CD4-positive, alpha-beta T cell treated with Interleukin-12 subunit alpha and Interleukin-12 subunit beta, for 1 hour (primary cell): ENCODE data around the gene WNT16.
"Not testable (repeated sequence)": the region's sequence is repeated elsewhere in the genome, so short reads cannot be mapped to it uniquely, and the experiment has no call there.

Experiments
- DNase-seq: peaks from one replicate; pipeline ENCODE4 v3.0.0-alpha.2; 2020

WNT16 gene, protein sequence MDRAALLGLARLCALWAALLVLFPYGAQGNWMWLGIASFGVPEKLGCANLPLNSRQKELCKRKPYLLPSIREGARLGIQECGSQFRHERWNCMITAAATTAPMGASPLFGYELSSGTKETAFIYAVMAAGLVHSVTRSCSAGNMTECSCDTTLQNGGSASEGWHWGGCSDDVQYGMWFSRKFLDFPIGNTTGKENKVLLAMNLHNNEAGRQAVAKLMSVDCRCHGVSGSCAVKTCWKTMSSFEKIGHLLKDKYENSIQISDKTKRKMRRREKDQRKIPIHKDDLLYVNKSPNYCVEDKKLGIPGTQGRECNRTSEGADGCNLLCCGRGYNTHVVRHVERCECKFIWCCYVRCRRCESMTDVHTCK

DNA sequence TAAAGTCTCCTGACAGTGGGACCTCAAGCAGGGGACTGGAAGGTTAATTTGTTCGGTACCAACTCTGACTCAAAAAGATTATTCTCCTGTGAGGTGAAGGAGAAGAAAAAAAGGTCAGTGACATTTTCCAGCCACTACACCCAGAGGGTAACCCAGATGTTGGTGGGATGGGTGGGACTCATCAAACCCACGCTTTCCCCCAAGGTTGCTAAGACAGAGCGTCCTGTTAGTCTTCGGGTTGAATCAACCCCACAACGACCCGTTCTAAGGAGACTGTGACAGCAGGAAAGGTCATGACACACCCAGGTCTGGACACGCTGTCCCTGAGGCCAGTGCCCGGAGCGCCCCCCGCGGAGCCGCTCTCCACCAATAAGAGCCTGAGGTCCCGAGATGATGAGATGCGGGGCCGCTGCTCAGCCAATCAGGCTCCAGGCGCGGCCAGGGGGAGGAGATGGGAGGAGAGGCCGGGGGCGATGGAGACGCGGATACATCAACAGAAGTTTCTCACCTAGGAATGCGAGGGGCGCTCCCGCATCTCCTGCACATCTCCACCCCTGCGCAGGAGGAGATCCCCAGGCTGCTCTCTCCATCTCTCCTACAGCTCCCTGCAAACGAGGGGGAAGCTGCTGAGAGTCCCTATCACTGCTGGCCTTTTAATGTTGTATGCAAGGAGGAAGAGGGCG, at the start of gene WNT16:
Gene WNT16, plus strand, starts transcription at position 493 of the 683 bp plus-strand sequence. CDS start 293 bp downstream, outside the sequence.
- no peak for DNase-seq

DNA sequence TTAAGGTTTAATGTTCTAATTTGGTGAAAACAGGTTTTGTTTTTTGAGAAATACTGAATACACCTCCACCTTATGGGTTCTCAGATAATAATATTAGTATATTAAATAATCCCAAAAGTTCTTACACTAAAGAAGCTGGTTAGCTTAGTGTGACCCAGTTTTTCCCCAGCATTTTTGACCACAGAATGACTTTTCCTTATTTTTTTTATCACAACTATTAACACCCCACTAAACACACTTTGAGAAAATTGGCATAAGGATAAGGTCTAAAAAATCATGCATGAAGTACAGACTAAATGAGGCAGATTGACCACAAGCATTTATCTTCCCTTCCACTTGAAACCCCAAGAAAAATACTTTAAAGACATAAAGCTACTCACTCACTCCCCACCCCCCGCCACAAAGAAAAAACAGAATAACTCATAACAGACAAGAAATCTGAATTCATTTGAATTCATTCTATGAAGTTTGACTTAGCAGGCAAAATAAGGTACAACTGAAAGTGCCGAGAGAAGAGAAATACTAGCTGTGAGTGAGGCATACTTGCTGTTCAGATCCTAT, 49.7 kb upstream of the WNT16 start:
- DNase-seq, result no peak

DNA sequence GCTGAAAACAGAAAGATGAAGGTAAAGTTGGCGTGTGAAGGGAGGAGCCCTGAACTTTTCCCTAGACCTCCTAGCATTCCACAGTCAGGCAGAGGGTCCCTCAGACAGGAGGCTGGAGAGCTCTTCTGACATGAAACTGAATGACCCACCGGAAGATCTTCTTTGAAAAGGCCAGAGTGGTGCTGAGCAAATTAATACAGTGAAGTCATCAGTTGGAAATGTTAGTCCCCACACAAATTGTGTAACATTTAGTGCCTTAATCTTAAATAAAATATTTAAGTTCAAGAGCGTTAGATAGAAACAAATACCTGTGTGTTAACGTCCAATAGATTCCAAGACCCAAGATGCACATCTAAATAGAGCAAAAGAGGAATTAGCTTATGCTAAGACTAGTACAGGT, 49.0 kb upstream of the WNT16 start:
- DNase-seq, result no peak

DNA sequence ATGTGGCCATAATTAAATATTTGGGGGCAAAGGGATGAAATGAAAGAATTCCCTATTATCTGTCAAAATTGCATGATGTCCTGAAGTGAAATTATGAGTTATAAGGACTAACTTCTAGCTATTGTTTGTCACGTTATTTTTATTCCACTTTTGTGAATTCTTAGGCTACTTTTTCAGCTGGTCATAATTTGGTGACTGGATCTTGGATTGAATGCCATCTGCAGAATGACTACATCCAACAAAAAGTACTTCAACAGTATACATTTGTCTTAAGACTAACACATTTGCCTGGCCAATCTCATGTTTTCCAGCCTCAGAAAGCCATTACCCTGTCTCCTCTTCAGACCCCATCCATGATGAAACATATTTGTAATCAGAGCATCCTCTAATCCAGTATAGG, 48.1 kb upstream of the WNT16 start:
- no peak for DNase-seq

DNA sequence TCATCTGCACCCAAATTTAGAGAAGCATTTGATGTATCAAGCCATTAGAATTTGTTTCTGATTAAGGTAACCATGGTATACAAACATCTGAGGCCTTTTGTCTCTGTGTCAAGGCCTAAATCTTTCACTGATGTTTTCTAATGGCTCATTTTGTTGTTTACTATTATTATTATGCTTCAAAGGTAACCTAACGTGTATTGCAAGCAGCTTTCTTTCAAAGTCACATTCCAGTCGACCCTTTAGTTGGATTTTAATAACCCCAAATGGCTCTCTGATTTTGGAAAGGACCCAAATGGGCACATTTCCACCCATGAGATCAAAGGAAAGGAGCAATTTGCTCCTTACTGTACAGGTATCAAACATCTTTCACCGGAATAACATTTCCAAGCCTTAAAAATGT, 46.7 kb upstream of the WNT16 start:
- no peak for DNase-seq

DNA sequence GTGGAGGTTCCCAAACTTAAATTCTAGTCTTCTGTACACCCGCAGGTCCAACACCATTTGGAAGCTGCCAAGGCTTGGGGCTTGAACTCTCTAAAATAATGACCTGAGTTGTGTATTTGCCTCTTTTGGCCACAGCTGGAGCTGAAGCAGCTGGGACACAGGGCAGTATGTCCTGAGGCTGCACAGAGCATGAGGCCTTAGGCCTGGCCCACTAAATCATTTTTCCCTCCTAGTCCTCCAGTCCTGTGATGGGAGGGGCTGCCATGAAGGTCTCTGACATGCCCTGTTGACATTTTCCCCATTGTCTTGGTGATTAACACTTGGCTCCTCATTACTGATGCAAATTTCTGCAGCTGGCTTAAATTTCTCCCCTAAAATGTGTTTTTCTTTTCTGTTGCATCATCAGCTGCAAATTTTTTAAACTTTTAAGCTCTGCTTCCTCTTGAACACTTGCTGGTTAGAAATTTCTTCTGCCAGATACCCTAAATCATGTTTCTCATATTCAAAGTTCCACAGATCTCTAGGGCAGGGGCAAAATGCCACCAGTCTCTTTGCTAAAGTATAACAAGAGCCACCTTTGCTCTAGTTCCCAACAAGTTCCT, 43.6 kb upstream of the WNT16 start:
- DNase-seq, result no peak

DNA sequence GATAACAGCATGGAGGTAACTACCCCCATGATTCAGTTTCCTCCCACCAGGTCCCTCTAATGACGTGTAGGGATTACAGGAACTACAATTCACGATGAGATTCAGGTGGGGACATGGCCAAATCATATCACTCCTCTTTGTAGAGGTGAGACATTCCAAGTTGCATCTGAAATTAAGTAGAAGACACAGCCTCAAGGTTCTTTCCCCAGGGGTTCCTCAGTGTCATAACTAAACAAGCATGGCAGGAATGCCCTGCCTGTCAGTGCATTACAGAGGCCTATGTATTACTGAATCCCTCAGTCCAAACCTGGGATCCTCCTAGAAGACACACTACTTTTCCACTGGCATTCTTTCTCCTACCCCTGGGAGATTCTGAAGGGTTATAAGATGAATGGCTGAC, 42.6 kb upstream of the WNT16 start:
- no peak for DNase-seq

DNA sequence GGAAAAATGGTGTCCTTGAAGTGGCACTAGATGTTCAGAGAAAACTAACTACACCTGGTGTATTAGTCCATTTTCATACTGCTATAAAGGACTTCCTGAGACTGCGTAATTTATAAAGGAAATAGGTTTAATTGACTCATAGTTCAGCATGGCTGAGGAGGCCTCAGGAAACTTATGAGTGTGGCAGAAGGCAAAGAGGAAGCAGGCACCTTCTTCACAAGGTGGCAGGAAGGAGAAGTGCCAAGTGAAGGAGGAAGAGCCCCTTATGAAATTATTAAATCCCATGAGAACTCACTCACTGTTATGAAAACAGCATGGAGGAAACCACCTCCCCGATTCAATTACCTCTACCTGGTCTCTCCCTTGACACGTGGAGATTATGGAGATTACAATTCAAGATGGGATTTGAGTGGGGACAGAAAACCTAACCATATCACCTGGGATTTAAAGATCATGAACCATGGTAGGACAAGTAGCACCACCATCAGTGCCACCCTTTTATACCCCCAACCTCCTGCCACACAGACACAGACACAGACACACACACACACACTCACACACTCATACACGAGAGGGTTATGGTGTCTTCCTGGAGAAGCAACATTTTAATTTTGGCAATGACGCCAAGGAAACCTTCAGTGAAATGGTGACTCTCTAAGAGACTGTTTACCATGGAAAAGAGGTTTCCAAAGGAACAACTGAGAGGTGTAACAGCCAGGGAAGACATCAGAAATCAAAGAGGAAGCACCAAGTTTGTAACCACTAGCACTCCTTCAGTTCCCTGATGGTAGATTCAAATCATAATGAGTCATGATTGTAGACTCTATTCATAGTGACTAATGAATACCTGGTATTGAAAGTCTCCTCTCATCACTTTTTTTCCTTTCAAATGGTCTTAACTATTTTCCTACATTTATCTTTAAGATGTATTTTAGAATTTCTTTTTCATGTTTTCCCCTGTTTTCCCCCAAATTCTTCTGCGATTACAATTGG, 41.8 kb upstream of the WNT16 start:
- DNase-seq, result no peak

DNA sequence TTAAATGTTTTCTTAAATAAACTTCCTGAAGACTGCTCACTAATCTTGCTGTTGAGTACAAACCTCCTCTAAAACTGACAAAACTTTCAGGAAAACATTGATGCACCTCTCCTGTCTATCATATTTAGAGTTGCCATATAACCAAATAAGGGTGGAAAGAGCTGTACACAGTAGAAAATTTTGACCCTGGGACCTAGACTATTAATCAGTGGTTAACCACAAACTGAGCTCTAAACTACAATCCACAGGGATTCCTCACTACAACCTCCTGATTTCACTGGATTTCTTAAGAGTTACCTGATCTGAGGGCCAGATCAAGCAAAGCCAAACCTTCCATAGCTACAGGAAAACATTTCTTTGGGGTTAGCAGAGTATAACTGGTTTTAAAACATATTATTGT, 39.9 kb upstream of the WNT16 start:
- no peak for DNase-seq

DNA sequence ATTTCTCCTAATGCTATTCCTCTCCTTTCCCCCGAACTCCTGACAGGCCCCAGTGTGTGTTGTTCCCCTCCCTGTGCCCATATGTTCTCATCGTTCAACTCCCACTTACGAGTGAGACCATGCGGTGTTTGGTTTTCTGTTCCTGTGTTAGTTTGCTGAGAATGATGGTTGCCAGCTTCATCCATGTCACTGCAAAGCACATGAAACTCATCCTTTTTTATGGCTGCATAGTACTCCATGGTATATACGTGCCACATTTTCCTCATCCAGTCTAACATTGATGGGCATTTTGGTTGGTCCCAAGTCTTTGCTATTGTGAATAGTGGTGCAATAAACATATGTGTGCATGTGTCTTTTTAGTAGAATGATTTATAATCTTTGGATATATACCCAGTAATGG, 38.9 kb upstream of the WNT16 start:
- not testable (repeated sequence) for DNase-seq

DNA sequence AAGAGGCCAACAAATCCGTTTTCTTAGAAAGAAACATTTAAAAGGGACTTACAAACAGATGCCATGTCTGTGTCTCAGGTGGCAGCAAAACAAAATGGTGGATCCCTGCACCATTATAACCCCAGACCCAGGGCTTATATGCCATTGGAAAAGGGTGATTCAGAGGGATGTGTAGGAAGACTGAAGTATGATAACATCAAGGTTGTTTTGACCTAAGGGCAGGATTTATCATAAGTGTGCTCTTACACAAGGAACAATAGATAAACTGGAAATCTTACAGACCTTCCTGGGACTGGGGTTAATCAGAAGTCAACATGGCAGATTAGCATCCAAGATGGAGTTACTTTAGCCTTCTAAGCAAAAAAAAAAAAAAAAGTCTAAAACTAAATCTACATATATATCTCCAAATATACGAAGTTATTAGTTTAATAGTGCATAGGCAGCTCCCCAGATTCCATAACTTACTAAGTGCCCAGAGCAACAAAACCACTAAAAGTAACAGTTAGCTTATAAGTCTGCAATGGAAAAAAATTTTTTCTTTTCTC, 34.3 kb upstream of the WNT16 start:
- DNase-seq, result no peak

DNA sequence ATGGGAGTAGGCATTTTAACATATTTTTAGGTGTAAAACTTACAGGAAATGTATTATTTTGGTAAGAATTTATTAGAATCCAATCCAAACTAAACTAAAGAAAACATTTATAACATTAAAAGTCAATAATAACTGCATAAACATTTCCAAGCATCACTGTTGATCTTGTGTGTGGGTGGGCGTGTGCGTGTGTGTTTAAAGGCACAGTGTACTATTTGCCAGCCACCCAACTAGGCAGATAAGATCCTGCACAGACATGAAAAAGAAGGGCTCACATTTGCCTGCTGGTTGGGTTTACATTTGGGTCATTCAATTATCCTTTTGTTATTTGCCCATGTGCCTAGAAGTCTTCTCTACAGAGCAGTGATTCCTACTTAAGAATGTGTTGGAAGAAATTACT, 31.0 kb upstream of the WNT16 start:
- no peak for DNase-seq

DNA sequence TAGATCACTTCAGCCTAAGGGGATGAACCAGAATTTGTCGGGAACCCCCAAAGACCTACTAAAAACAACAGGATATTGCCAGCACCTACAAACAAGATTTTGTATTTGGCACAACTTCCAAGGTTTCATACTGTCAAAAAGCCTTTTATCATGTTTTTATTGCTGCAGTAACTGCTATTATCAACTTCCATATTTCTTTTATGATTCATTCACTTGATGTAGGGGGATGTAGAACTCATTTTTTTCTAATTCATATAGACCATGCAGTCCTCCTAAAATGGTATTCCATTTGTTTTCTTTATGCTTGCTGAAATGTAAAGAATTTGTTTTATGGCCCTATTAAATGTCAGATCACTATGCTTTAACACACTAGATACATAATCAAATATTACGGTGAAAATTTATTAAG, 30.0 kb upstream of the WNT16 start:
- DNase-seq, result no peak

DNA sequence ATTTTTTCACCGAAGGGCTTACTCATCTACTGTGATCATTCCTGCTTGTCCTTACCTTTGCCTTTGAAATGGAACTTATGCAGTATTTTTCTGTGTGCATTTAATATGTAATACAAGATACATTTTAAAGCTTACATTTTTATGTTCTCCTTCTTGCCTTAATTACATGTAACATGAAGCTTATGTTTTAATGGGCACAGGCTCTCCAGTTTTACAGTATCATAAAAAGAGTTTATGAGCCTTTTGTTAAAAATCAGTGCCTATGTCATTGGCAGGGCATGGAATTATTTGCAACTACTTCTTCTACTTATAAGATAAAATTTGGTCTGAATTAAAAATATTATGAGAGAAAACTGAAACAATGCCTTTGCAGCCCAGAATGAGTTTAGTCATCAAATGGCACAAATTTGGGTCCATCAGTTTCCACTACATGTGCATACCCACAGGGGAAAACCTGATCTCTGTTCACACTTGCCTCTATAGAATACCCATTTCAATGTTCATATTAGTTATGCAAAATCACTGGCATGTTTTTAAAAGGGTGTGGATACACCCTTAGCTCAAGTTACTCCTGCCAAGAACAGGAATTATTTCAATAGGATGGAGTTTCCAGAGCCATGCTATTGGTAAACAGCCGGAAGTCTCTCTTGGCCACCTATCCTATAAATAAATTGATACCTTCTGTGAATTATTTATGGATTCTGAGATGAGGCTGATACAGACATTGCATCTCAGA, 27.9 kb upstream of the WNT16 start:
- no peak for DNase-seq

DNA sequence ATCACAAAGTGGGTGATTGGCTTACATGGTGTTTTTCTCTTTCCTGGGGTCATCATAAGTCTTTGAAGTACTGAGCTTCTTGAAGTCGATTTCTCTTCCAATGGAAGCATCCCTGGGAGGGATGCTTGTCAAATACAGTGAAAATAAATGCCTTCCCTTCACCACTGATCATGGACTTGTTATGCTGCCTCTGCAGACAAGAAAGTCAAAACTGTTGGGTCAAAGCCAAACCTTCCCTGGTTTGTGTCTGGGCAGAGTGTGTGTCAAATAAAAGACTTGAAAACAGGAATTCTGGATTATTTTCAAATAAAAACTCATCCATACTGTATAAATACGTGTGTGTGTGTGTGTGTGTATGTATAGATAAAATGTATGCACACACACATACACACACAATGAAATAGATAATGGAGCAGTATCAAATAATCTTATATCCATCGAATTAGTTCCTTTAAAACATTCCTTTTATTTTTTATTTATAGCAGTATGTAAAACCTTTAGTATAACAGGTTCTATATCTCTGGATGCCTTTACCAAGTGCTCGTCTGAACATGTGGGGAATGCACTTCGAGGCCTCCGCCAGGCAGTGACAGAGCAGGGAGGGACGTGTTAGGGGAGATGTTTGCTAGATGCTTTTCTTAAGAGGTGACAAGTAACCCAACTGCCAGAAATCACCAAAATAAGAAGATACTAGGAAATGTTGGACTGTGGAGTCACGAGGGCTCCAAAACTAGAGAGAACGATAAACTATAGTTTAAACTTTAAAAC, 27.2 kb upstream of the WNT16 start:
- no peak for DNase-seq

DNA sequence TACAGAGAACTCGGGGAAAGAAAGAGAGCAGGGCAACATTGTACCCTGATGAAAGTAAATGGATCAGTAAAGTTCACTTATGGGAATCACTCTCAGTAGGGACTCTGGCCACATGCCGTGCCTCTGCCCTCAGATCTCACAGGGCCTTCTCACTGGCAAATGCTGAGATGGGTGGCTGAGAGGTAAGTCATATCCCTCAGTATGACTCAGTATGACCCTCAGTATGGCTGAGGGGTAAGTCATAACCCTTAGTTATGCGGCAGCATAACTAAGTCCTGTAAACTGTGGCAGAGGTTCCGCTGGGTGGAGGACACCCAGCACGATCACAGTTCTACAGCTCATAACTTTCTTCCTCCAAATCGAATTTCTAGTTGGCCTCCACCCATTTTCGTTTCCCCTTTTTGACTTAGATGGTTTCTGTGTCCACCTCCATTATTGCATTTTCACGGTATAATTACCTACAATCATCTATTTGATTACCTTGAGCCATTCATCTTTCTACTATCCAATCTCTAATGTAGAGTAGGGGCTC, 26.5 kb upstream of the WNT16 start:
- DNase-seq, result no peak

DNA sequence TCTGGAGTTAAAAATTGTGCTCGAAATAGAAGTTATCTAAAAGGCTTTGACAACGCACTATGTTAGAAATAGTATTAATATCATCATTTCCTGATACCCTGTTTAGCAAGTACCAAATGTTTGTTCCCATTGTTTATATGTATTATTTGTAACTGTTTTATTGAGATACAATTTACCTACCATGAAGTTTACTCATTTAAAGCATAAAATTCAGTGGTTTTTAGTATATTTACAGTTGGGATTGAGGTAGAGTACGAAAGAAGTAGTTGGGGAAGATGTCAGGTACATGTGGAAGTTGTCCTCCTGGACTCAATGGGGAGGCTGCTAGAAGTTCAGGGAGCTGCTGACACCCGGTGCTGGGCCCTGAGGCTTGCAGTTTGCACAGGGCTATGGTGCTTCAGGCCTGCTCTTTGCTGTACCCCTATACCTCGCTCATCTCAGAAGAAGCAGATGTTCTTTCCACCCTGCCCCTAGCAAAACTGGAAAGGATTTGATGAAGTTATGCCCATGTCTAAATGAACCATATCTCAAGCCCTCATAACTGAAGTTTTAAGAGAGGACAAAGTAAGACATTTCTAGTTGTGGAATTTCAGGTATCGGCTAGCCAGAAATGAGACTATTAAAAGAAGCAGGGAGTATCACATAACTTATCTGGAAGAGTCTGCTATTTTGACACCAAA, 25.2 kb upstream of the WNT16 start:
- DNase-seq, result no peak

DNA sequence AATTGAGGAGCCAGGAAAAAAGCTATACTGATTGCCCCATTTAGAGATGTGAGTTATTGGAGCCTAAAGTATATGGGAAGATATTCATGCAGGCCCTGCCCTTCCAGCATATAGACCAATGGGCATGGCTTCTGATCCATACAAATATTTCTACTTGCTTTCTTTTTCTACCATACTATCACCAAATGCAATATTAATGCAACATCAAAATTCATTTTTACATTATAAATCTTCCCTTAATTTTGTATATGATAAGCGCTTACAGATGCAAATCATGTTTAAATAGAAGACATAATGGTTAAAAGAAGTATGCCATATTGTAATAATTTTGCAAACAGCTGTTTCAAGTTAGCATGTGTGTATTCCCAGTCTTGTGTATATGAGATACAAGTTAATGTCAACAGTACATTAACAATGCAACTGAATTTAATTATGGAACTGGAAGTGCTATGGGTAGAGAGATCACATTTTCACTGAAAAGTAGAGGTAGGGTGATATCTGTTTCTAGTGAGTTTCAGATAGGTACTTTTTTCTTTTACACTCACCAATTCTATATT, 24.6 kb upstream of the WNT16 start:
- no peak for DNase-seq

DNA sequence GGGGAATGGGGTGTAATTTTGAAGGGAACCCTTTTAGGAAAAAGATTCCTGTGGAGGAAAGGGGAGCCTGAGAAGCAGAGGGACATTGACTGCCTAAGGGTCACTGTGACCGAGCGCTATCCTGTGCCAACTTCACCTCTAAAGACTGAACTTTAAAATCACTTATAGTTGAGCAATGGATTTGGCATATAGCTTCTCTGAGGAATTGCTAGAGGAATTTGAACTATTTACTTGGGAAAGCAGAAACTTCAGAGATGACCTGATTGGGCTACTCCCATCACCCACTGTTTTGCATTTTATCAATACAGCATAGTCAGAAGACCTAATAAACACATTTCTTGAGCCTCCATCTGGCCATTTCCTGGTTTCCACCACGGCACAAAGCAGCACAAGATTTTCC, 23.7 kb upstream of the WNT16 start:
- no peak for DNase-seq

DNA sequence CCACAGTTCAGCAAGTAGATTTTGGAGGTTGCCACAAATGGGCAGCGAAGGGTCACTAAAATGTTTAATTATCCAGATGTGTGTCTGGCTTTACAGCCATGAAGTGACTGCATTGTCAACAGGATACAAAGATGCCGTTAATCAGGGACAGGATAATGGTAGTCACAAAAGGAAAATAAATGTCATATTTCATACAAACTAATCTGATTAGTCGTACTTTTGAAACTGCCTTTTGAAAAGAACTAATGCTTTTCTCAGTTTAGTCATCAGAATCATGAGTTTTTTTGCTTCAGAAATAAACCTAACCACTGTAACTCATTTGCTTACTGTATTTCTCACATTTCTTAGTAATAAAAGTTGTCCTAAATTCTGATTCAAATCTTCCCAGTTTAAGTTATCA, 22.2 kb upstream of the WNT16 start:
- DNase-seq, result no peak
